ENCODE measurements around the gene TMA7.
"Not testable (repeated sequence)": the region's sequence is repeated elsewhere in the genome, so short reads cannot be mapped to it uniquely, and the experiment has no call there.

Gene TMA7
- 50.7 to 102 (median 75.6) reads per million in 18 experiments for total RNA-seq

GRCh38 chr3:48439820-48440589, at the start of gene TMA7, which contains the start of gene CCDC51:
TMA7 (plus strand) TSS chr3:48440257; CDS start chr3:48440297, 40 bp downstream.
CCDC51 (minus strand) TSS chr3:48440119; CDS start chr3:48435128, 4,991 bp downstream.
- peak; percentile 97 to 98 for DNase-seq

GRCh38 chr3:48394391-48394790, 45.7 kb upstream of the TMA7 start:
- no peak for DNase-seq

- no peak for DNase-seq
Observed at GRCh38 chr3:48395714-48396113, 44.3 kb upstream of the TMA7 start.

- no peak for DNase-seq
Observed at GRCh38 chr3:48397767-48398681, 42.0 kb upstream of the TMA7 start.

- DNase-seq: no peak
Observed at GRCh38 chr3:48398701-48399386, 41.2 kb upstream of the TMA7 start.

GRCh38 chr3:48399387-48400172, 40.5 kb upstream of the TMA7 start:
- no peak for DNase-seq

- peak; percentile 45 to 62 for DNase-seq
Observed at GRCh38 chr3:48400824-48401433, 39.1 kb upstream of the TMA7 start.

- not testable (repeated sequence) for DNase-seq
Observed at GRCh38 chr3:48401434-48401901, 38.6 kb upstream of the TMA7 start.

GRCh38 chr3:48402281-48402732, 37.8 kb upstream of the TMA7 start:
- DNase-seq: no peak

GRCh38 chr3:48402907-48403306, 37.1 kb upstream of the TMA7 start:
- no peak for DNase-seq

GRCh38 chr3:48403533-48404439, 36.3 kb upstream of the TMA7 start:
- DNase-seq: no peak

- DNase-seq: no peak
Observed at GRCh38 chr3:48404440-48405342, 35.4 kb upstream of the TMA7 start.

GRCh38 chr3:48405343-48405881, 34.6 kb upstream of the TMA7 start:
- DNase-seq: no peak

- DNase-seq: no peak
Observed at GRCh38 chr3:48405971-48406370, 34.1 kb upstream of the TMA7 start.

GRCh38 chr3:48406443-48407431, 33.3 kb upstream of the TMA7 start:
- no peak for DNase-seq

GRCh38 chr3:48407542-48408099, 32.4 kb upstream of the TMA7 start:
- no peak for DNase-seq

GRCh38 chr3:48408823-48409281, 31.2 kb upstream of the TMA7 start:
- DNase-seq: no peak
